ENCODE data around the gene EFNA5. TPM values are rescaled to one million over a fixed set of nuclear protein-coding genes. Genes with fewer than 3 reads are reported as not detected.

Gene EFNA5
- total and polyA plus RNA-seq, 2 of the 13 experiments (the other 11 are each of a cell fraction or from before 2014, with no cell fraction given) = not detected

GRCh38 chr5:107544476-107544875, 126.3 kb downstream of the EFNA5 start (continued):
- TF ChIP-seq NFYB (CRISPR knock-in tag; IDR thresholded peaks at IDR 0.05) = no peak
- TF ChIP-seq FOXC1 (CRISPR knock-in tag; IDR thresholded peaks at IDR 0.05; ENCODE audit: borderline replicate concordance) = no peak
- TF ChIP-seq ARHGAP35 (CRISPR knock-in tag; IDR thresholded peaks at IDR 0.05; ENCODE audit: borderline replicate concordance) = no peak

DNA sequence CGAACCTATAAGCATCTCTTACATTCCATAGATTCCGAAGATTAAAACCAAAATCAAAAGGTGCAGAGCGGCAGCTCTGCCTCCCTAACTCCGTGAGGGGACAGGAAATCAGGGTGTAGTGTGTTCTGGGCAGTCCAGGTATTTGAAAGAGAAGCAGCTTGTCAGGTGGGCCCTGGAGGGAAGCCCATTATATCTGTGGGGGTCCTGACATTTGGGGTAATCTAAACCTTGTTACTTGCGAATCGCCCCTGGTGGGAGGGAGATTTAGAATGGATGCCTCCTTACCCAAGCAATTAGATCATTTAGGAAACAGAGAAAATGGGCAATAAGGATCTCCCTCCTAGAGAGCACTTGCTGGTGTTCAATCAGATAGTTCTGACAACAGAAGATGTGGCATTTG, 126.9 kb downstream of the EFNA5 start:
- in situ Hi-C loops (cut with HindIII; ENCODE audit: extremely low pct_ligation_motif_present, low pct_unique_long_range_greater_than_20kb) (no loop called here), intact Hi-C loops (cut with micrococcal nuclease; ENCODE audit: unreplicated experiment) (no loop called here)
- TF ChIP-seq PITX1 (CRISPR knock-in tag; IDR thresholded peaks at IDR 0.05) (no peak), LCORL (IDR thresholded peaks at IDR 0.05) (no peak), LCORL (CRISPR knock-in tag; IDR thresholded peaks at IDR 0.05) (no peak), REPIN1 (CRISPR knock-in tag; IDR thresholded peaks at IDR 0.05; ENCODE audit: borderline replicate concordance, low read depth) (no peak), ZNF441 (CRISPR knock-in tag; IDR thresholded peaks at IDR 0.05; ENCODE audit: borderline replicate concordance) (no peak), ZNF333 (CRISPR knock-in tag; IDR thresholded peaks at IDR 0.05; ENCODE audit: borderline replicate concordance) (no peak), NFE2L2 (IDR thresholded peaks at IDR 0.05; ENCODE audit: low read length) (no peak), ZNF574 (CRISPR knock-in tag; IDR thresholded peaks at IDR 0.05) (no peak), TRIM24 (CRISPR knock-in tag; IDR thresholded peaks at IDR 0.05) (no peak), NR2F1 (CRISPR knock-in tag; IDR thresholded peaks at IDR 0.05) (no peak), ZNF180 (CRISPR knock-in tag; IDR thresholded peaks at IDR 0.05; ENCODE audit: borderline replicate concordance, low read depth) (no peak)
- ChIA-PET CTCF (ENCODE audit: low intra/inter-chr PET ratio, low total read pairs) (no interaction called here), POLR2A (no interaction called here)
- H3K4me2 ChIP-seq (ENCODE audit: low read depth, low read length) = no peak overlapping the region
- no peaks in the 10 kb centered on the region for H4K20me1 ChIP-seq (ENCODE audit: insufficient read depth, low read length)
- WGBS (ENCODE audit: low lambda C conversion rate) = 49% methylated on average over 6 of the region's 6 CpGs
- H3K4me3 ChIP-seq (replicated peaks in 1 of 3; ENCODE audit: insufficient read depth in 1 of 3, low read depth in 2 of 3, low read length in 3 of 3) = no peak overlapping the region
- FAIRE-seq = no peak
- no peaks in the 10 kb centered on the region for H3K4me1 ChIP-seq (ENCODE audit: insufficient read depth, low read length)
- BruUV-seq (replicated peaks) = no TSS peak
- no peak overlapping the region for H2AFZ ChIP-seq (ENCODE audit: low read length)
- no peaks in the 10 kb centered on the region for H3K9me3 ChIP-seq (ENCODE audit: low read length)
- H3K79me2 ChIP-seq (ENCODE audit: insufficient read depth, low read length) = no peaks in the 10 kb centered on the region
- no peak for ATAC-seq
- DNase-seq (ENCODE audit: low spot score) = no peak
- no peaks in the 10 kb centered on the region for H3K27me3 ChIP-seq (ENCODE audit: control insufficient read depth in 1 of 2, insufficient read depth in 2 of 2, low read length in 2 of 2)
- H3K9ac ChIP-seq (ENCODE audit: insufficient read depth, low read depth, low read length) = no peak overlapping the region
- H3K27ac ChIP-seq (ENCODE audit: extremely low read length, insufficient read depth, low read length) = no peak overlapping the region
- H3K36me3 ChIP-seq (replicated peaks in 1 of 2; ENCODE audit: control insufficient read depth in 1 of 2, insufficient read depth in 2 of 2, low read length in 2 of 2) = no peaks in the 10 kb centered on the region

Data from HepG2 (cell line).